ENCODE results near the gene REXO5. TPM values are rescaled to one million over a fixed set of nuclear protein-coding genes. Genes with fewer than 3 reads are reported as not detected.

The REXO5 gene
- total and polyA plus RNA-seq, 9 of the 15 experiments (the other 6 are each of a cell fraction or from before 2014, with no cell fraction given), result 10.5 to 45.1 (median 25.4) TPM

- TF ChIP-seq ZBTB33 (CRISPR knock-in tag; IDR thresholded peaks at IDR 0.05) (no peak), ZFX (CRISPR knock-in tag; IDR thresholded peaks at IDR 0.05) (no peak), ZNF41 (CRISPR knock-in tag; conservative IDR thresholded peaks at IDR 0.05) (no peak), HNRNPUL1 (IDR thresholded peaks at IDR 0.05; ENCODE audit: low read length) (no peak), KLF16 (IDR thresholded peaks at IDR 0.05) (0 out of 2 replicates have a peak, but pooled peaks have one; percentile 52), MTF1 (CRISPR knock-in tag; IDR thresholded peaks at IDR 0.05; ENCODE audit: borderline replicate concordance) (no peak), DPF2 (IDR thresholded peaks at IDR 0.05) (no peak), CBX3 (IDR thresholded peaks at IDR 0.05; ENCODE audit: borderline replicate concordance in 1 of 2, low read length in 2 of 2) (no peak), ZNF277 (CRISPR knock-in tag; IDR thresholded peaks at IDR 0.05; ENCODE audit: borderline replicate concordance) (no peak), ZNF79 (CRISPR knock-in tag; IDR thresholded peaks at IDR 0.05; ENCODE audit: low read depth) (no peak), ZNF778 (CRISPR knock-in tag; IDR thresholded peaks at IDR 0.05) (no peak), HNRNPLL (IDR thresholded peaks at IDR 0.05; ENCODE audit: low read depth, low read length, poor library complexity, severe bottlenecking) (no peak), ZNF395 (CRISPR knock-in tag; IDR thresholded peaks at IDR 0.05) (0 out of 2 replicates have a peak, but pooled peaks have one; percentile 37), ZNF644 (tag; IDR thresholded peaks at IDR 0.05; ENCODE audit: low read depth) (no peak), SMC3 (conservative IDR thresholded peaks at IDR 0.05; ENCODE audit: insufficient read depth, low read depth, low read length) (peak; percentile 89), TBP (optimal IDR thresholded peaks at IDR 0.05; ENCODE audit: low read depth, low read length) (no peak), CEBPB (tag; IDR thresholded peaks at IDR 0.05) (peak; percentile 89), MAFG (tag; conservative IDR thresholded peaks at IDR 0.05) (peak; percentile 65), CTBP1 (IDR thresholded peaks at IDR 0.05; ENCODE audit: borderline replicate concordance) (0 out of 2 replicates have a peak, but pooled peaks have one; percentile 8), SAP30 (IDR thresholded peaks at IDR 0.05; ENCODE audit: borderline replicate concordance, insufficient read depth, low read depth, low read length, poor library complexity, severe bottlenecking) (no peak), RB1 (IDR thresholded peaks at IDR 0.05; ENCODE audit: low read depth) (peak; percentile 43; the same call in 1 of the 2 replicates), SNIP1 (IDR thresholded peaks at IDR 0.05; ENCODE audit: low read depth) (no peak), PHB (CRISPR knock-in tag; IDR thresholded peaks at IDR 0.05) (no peak)
Measured at GRCh38 chr16:20849589-20850390, 43.5 kb downstream of the REXO5 start (continued).
